Prostate gland (tissue), 2 donors: ENCODE data around the gene KITLG.

Experiments used
- POLR2A ChIP-seq: fragments of 450-650 bp; IDR thresholded peaks from one replicate; pipeline ENCODE4 v1.6.1; 2016; ENCODE audit warnings: antibody characterized with exemption, mild to moderate bottlenecking
- TF ChIP-seq, protein P1 (sequence below), 4 experiments: fragments of 200-600 bp in 2 of 4; fragments of 450-650 bp in 2 of 4; sonication (generic) in 2 of 4; IDR thresholded peaks; 1 replicate in 3 of 4; 2 replicates in 1 of 4; pipeline ENCODE4 v1.5.1; 2016 to 2019; ENCODE audit warnings: antibody characterized with exemption in 4 of 4, mild to moderate bottlenecking in 2 of 4, moderate library complexity in 2 of 4

DNA sequence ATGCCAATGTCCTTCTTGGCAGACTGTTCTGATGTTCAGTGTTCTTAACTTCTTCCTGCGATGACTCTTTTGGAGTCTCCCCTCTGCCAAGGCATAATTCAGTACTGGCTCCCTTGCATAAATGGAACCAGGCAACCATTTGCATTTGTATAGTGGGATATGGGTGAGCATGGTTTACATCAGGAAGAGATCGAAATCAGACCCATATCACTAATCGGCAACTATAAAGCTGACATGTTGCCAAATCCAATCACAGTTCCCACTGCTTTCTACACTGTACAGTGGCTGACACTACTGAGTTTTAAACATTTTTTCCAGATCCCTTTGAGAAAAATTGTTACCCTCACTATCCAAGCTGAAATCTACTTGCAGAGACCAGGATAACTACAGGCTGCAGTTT is 83.8 kb downstream of the KITLG start:
- TF ChIP-seq, protein P1, sequence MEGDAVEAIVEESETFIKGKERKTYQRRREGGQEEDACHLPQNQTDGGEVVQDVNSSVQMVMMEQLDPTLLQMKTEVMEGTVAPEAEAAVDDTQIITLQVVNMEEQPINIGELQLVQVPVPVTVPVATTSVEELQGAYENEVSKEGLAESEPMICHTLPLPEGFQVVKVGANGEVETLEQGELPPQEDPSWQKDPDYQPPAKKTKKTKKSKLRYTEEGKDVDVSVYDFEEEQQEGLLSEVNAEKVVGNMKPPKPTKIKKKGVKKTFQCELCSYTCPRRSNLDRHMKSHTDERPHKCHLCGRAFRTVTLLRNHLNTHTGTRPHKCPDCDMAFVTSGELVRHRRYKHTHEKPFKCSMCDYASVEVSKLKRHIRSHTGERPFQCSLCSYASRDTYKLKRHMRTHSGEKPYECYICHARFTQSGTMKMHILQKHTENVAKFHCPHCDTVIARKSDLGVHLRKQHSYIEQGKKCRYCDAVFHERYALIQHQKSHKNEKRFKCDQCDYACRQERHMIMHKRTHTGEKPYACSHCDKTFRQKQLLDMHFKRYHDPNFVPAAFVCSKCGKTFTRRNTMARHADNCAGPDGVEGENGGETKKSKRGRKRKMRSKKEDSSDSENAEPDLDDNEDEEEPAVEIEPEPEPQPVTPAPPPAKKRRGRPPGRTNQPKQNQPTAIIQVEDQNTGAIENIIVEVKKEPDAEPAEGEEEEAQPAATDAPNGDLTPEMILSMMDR (IDR thresholded peaks at IDR 0.05), result no peak
- TF ChIP-seq POLR2A, result no peak
